ENCODE data around the gene PSG6. TPM values are rescaled to one million over a fixed set of nuclear protein-coding genes. Genes with fewer than 3 reads are reported as not detected.

PSG6 gene
- total and polyA plus RNA-seq, 2 of the 4 experiments (the other 2 are of a cell fraction) = 0.18 TPM; not detected in 1

- BruUV-seq (replicated peaks) = no TSS peak
- Histone ChIP-seq H3K4ac (ENCODE audit: low read depth, low read length) (peak overlapping the region; percentile 75), H4K20me1 (ENCODE audit: insufficient read depth, low read length) (no peaks in the 10 kb centered on the region), H2AK5ac (ENCODE audit: low read depth, low read length) (peak overlapping the region; percentile 33), H2BK20ac (ENCODE audit: low read depth, low read length) (peak overlapping the region; percentile 45; the same call in 1 of the 2 replicates), H3K27ac (ENCODE audit: insufficient read depth, low read length) (no peak overlapping the region), H3K9me1 (ENCODE audit: insufficient read depth, low read length) (no peaks in the 10 kb centered on the region; the same call in 1 of the 2 replicates), H3K4me2 (ENCODE audit: low read depth, low read length) (no peak overlapping the region), H3K4me3 (ENCODE audit: insufficient read depth, low read depth, low read length) (no peak overlapping the region), H3K56ac (ENCODE audit: extremely low read depth, insufficient read depth, low read length) (no peak overlapping the region), H3K9ac (ENCODE audit: low read depth, low read length) (no peak overlapping the region), H3K4me1 (ENCODE audit: control insufficient read depth, insufficient read depth, low read length) (peaks cover 2% of the 10 kb centered on the region; the same call in 1 of the 2 replicates), H3K79me1 (ENCODE audit: low read depth in 1 of 2, low read length in 2 of 2) (no peaks in the 10 kb centered on the region), H4K8ac (ENCODE audit: low read depth in 2 of 2, low read length in 2 of 2) (no peak overlapping the region), H3K18ac (ENCODE audit: low read depth, low read length) (no peak overlapping the region), H2BK15ac (ENCODE audit: low read depth, low read length) (peak overlapping the region; percentile 53; the same call in 1 of the 3 replicates), H2AFZ (replicated peaks; ENCODE audit: low read length, poor library complexity) (no peak overlapping the region), H4K91ac (ENCODE audit: insufficient read depth, low read depth, low read length) (peak overlapping the region; percentile 6; the same call in 1 of the 2 replicates), H3K36me3 (ENCODE audit: control insufficient read depth, insufficient read depth, low read length) (no peaks in the 10 kb centered on the region), H3K9me3 (ENCODE audit: control insufficient read depth, insufficient read depth, low read length) (no peaks in the 10 kb centered on the region), H2BK120ac (ENCODE audit: low read depth, low read length) (no peak overlapping the region), H3K14ac (replicated peaks; ENCODE audit: low read depth, low read length) (no peak overlapping the region; the same call in 1 of the 2 replicates), H3K23ac (ENCODE audit: low read depth, low read length) (no peak overlapping the region), H3K27me3 (ENCODE audit: control insufficient read depth, insufficient read depth, low read length) (no peaks in the 10 kb centered on the region), H4K5ac (ENCODE audit: low read depth, low read length) (no peak overlapping the region), H2AK9ac (replicated peaks; ENCODE audit: low read depth, low read length, poor library complexity) (no peak overlapping the region), H2BK5ac (ENCODE audit: low read depth, low read length, poor library complexity, severe bottlenecking) (no peak overlapping the region)
- in situ Hi-C loops (cut with MboI; ENCODE audit: low sequenced_read_pairs) = no loop called here
- POLR2A ChIA-PET (ENCODE audit: unreplicated experiment) = no interaction called here
- WGBS, 2 experiments (ENCODE audit: extremely low coverage in 2 of 2, insufficient read length in 1 of 2) = no CpG with 5 or more reads among the region's 2 CpGs
- TF ChIP-seq RFX5 (IDR thresholded peaks at IDR 0.05; ENCODE audit: low read depth, low read length) (no peak), RCOR1 (IDR thresholded peaks at IDR 0.05; ENCODE audit: insufficient replicate concordance, low read length) (no peak), BHLHE40 (IDR thresholded peaks at IDR 0.05; ENCODE audit: low read depth, low read length) (no peak), RAD21 (IDR thresholded peaks at IDR 0.05; ENCODE audit: low read length) (no peak), USF2 (IDR thresholded peaks at IDR 0.05; ENCODE audit: low read depth, low read length) (no peak), MAZ (IDR thresholded peaks at IDR 0.05; ENCODE audit: borderline replicate concordance, low read depth, low read length) (no peak), MAFK (IDR thresholded peaks at IDR 0.05; ENCODE audit: low read depth, low read length) (no peak), CTCF (conservative IDR thresholded peaks at IDR 0.05; ENCODE audit: low read depth, low read length) (no peak)
- intact Hi-C loops (cut with micrococcal nuclease) = no loop called here
- ATAC-seq (ENCODE audit: low read depth) (no peak), DNase-seq (no peak)
- CTCF ChIA-PET = no interaction called here
- dilution Hi-C loops (cut with HindIII; ENCODE audit: low sequenced_read_pairs, unreplicated experiment) = no loop called here
These were observed 9.1 kb upstream of the PSG6 start for GRCh38 chr19:42926781-42927180.

Measured in IMR-90 (cell line).